Measurements from ENCODE around the gene GRM7. TPM values are rescaled to one million over a fixed set of nuclear protein-coding genes. Genes with fewer than 3 reads are reported as not detected.

GRM7 gene
- polyA plus RNA-seq, 1 donor from 2014 or later: 23.8 TPM

GRCh38 chr3:7588236-7588635 is 727.3 kb downstream of the GRM7 start:
- H4K20me1 ChIP-seq (ENCODE audit: insufficient read depth): no peaks in the 10 kb centered on the region
- no peaks in the 10 kb centered on the region for H3K27me3 ChIP-seq (ENCODE audit: insufficient read depth, low read depth, low read length)
- H3F3A ChIP-seq (ENCODE audit: insufficient read depth, low read length, poor library complexity, severe bottlenecking): no peaks in the 10 kb centered on the region
- H3K79me2 ChIP-seq (replicated peaks; ENCODE audit: insufficient read depth, low read length): no peaks in the 10 kb centered on the region
- TF ChIP-seq CTCF (IDR thresholded peaks at IDR 0.05; ENCODE audit: poor library complexity, severe bottlenecking) (no peak), RAD21 (conservative IDR thresholded peaks at IDR 0.05) (no peak), REST (IDR thresholded peaks at IDR 0.05; ENCODE audit: borderline replicate concordance) (no peak), POLR2AphosphoS5 (IDR thresholded peaks at IDR 0.05) (no peak), EP300 (conservative IDR thresholded peaks at IDR 0.05; ENCODE audit: poor library complexity, severe bottlenecking) (no peak)
- H3K9ac ChIP-seq (ENCODE audit: low read length): no peak overlapping the region
- H3K9me3 ChIP-seq (ENCODE audit: low read length): no peaks in the 10 kb centered on the region
- H3K36me3 ChIP-seq (ENCODE audit: insufficient read depth, low read length): no peaks in the 10 kb centered on the region
- no peak overlapping the region for H2AFZ ChIP-seq (ENCODE audit: low read depth, low read length)
- no peak overlapping the region for H3K27ac ChIP-seq (ENCODE audit: low read length)
- no peak overlapping the region for H3K4me3 ChIP-seq (ENCODE audit: low read length)
- H3K9me2 ChIP-seq (ENCODE audit: insufficient read depth, low read length): no peaks in the 10 kb centered on the region
- no peak overlapping the region for H3K4me2 ChIP-seq (ENCODE audit: low read length)

GRCh38 chr3:7589526-7589925 is 728.6 kb downstream of the GRM7 start:
- Histone ChIP-seq H3F3A (ENCODE audit: insufficient read depth, low read length, poor library complexity, severe bottlenecking) (no peaks in the 10 kb centered on the region), H3K27ac (ENCODE audit: low read length) (peak overlapping the region; percentile 12), H3K4me2 (ENCODE audit: low read length) (no peak overlapping the region), H3K36me3 (ENCODE audit: insufficient read depth, low read length) (no peaks in the 10 kb centered on the region), H3K9me2 (ENCODE audit: insufficient read depth, low read length) (no peaks in the 10 kb centered on the region), H3K4me3 (ENCODE audit: low read length) (no peak overlapping the region), H2AFZ (ENCODE audit: low read depth, low read length) (no peak overlapping the region), H3K9ac (ENCODE audit: low read length) (no peak overlapping the region), H4K20me1 (ENCODE audit: insufficient read depth) (no peaks in the 10 kb centered on the region), H3K79me2 (replicated peaks; ENCODE audit: insufficient read depth, low read length) (no peaks in the 10 kb centered on the region), H3K27me3 (ENCODE audit: insufficient read depth, low read depth, low read length) (no peaks in the 10 kb centered on the region), H3K9me3 (ENCODE audit: low read length) (no peaks in the 10 kb centered on the region)
- TF ChIP-seq REST (IDR thresholded peaks at IDR 0.05; ENCODE audit: borderline replicate concordance) (peak; percentile 97), EZH2 (IDR thresholded peaks at IDR 0.05; ENCODE audit: borderline replicate concordance, insufficient read depth, low read length, poor library complexity, severe bottlenecking) (no peak), TAF1 (IDR thresholded peaks at IDR 0.05; ENCODE audit: low read depth) (no peak), SMC3 (conservative IDR thresholded peaks at IDR 0.05; ENCODE audit: poor library complexity) (no peak), CTCF (IDR thresholded peaks at IDR 0.05; ENCODE audit: poor library complexity, severe bottlenecking) (no peak)
